OCI-LY3 (cell line): ENCODE data around the gene IGF2.

Experiments used
- EZH2phosphoT487 ChIP-seq: fragments of 200-600 bp; shearing (Covaris generic); IDR thresholded peaks from 2 replicates; pipeline ENCODE4 v1.6.1; 2018; ENCODE audit warnings: antibody characterized with exemption, mixed run types, low read depth
- TF ChIP-seq, protein P1 (sequence below): fragments of 200-600, 300-600 bp; sonication (generic); IDR thresholded peaks from 2 replicates; pipeline ENCODE4 v1.5.1; 2014; ENCODE audit warnings: antibody characterized with exemption, low read length, low read depth

- TF ChIP-seq, protein P1, sequence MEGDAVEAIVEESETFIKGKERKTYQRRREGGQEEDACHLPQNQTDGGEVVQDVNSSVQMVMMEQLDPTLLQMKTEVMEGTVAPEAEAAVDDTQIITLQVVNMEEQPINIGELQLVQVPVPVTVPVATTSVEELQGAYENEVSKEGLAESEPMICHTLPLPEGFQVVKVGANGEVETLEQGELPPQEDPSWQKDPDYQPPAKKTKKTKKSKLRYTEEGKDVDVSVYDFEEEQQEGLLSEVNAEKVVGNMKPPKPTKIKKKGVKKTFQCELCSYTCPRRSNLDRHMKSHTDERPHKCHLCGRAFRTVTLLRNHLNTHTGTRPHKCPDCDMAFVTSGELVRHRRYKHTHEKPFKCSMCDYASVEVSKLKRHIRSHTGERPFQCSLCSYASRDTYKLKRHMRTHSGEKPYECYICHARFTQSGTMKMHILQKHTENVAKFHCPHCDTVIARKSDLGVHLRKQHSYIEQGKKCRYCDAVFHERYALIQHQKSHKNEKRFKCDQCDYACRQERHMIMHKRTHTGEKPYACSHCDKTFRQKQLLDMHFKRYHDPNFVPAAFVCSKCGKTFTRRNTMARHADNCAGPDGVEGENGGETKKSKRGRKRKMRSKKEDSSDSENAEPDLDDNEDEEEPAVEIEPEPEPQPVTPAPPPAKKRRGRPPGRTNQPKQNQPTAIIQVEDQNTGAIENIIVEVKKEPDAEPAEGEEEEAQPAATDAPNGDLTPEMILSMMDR, result no peak
- TF ChIP-seq EZH2phosphoT487, result no peak
These were observed 41.7 kb downstream of the IGF2 start for GRCh38 chr11:2097356-2097997.
